ENCODE measurements around the gene HOXD3.

DNA sequence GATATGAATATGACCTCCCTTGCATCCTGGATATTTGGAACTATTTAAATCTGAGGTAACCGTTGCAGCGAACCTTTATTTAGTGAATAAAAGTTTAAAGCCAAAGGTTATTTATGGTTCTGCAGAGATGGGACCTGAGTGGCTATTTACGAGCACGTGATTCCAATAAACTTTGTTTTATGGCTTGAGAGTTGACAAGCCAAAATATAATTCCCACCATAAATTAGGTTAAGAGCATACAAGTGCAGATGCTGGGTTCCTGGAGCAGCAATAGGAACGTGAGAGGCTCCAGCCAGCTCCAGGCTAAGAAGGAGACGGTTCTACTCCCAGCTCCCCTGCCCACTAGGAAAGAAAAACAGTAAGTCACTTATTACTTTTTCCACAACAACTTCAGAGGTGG, 11.0 kb upstream of the HOXD3 start:
- TF ChIP-seq, protein P1, sequence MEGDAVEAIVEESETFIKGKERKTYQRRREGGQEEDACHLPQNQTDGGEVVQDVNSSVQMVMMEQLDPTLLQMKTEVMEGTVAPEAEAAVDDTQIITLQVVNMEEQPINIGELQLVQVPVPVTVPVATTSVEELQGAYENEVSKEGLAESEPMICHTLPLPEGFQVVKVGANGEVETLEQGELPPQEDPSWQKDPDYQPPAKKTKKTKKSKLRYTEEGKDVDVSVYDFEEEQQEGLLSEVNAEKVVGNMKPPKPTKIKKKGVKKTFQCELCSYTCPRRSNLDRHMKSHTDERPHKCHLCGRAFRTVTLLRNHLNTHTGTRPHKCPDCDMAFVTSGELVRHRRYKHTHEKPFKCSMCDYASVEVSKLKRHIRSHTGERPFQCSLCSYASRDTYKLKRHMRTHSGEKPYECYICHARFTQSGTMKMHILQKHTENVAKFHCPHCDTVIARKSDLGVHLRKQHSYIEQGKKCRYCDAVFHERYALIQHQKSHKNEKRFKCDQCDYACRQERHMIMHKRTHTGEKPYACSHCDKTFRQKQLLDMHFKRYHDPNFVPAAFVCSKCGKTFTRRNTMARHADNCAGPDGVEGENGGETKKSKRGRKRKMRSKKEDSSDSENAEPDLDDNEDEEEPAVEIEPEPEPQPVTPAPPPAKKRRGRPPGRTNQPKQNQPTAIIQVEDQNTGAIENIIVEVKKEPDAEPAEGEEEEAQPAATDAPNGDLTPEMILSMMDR (optimal IDR thresholded peaks at IDR 0.05 in 1 of 3, IDR thresholded peaks at IDR 0.05 in 1 of 3, conservative IDR thresholded peaks at IDR 0.05 in 1 of 3; ENCODE audit: extremely low read depth in 1 of 3, insufficient read depth in 2 of 3, low read length in 3 of 3) = no peak
- no peak for TF ChIP-seq EZH2 (IDR thresholded peaks at IDR 0.05; ENCODE audit: low read length)

All from keratinocyte (primary cell).